ENCODE results near the gene THOC1. TPM values are rescaled to one million over a fixed set of nuclear protein-coding genes. Genes with fewer than 3 reads are reported as not detected.

Gene THOC1
- total RNA-seq, 2 donors from 2014 or later: 71.6 to 99.1 TPM

Other genes starting within 250 kb of the THOC1 start
- gene TUBB8B, start 218.4 kb downstream of the THOC1 start, total RNA-seq: under 1 TPM in 1 of 2 donors, not detected in 1; 0.22 TPM
- 10 to 100 TPM; 51.0 to 96.6 TPM for gene USP14, start 109.5 kb downstream of the THOC1 start, total RNA-seq
- gene COLEC12, start 232.7 kb upstream of the THOC1 start, total RNA-seq: not detected

Measured in activated T-helper 17 cell treated with anti-CD3 and anti-CD28 coated beads, Interleukin-2, amount 50 U/mL, for 72 hours (primary cell).